Mucosa of gallbladder (tissue), 1 donor: Measurements from ENCODE around the gene MPND. TPM values are rescaled to one million over a fixed set of nuclear protein-coding genes. Genes with fewer than 3 reads are reported as not detected.
"Not testable (repeated sequence)": the region's sequence is repeated elsewhere in the genome, so short reads cannot be mapped to it uniquely, and the experiment has no call there.

Source experiments
- DNase-seq: peaks from one replicate; pipeline ENCODE4 v3.0.0-alpha.2; 2020; ENCODE audit warnings: low spot score
- total RNA-seq: library from RNA; stranded (reverse); gene quantifications from one replicate; pipeline ENCODE4 v1.2.1, GENCODE V29; 2021
- donor health status: DM: no; HTN: no; CAD: no.

The MPND gene
- total RNA-seq, 1 donor from 2014 or later: 26.1 TPM

DNA sequence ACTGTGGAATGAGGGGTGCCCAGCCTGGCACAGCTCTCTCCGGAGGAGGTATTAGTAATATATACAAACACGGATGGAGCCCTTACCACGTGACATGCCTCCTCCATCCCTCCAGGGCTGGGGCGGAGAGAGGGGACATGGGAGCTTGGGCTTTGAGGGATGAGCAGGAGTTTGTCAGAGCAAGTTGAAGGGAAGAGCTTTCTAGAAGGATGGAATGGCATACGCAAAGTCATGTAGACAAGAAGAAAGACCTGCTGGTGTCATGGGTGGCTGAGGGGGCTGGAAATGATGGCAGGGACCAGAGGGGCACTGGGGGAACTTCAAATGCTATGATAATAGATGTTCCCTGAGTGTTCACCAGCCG lies 2.6 kb downstream of the MPND start:
- DNase-seq: no peak

GRCh38 chr19:4347521-4347920 lies 4.2 kb downstream of the MPND start:
- DNase-seq: no peak

GRCh38 chr19:4349225-4349624 lies 5.9 kb downstream of the MPND start:
- DNase-seq: not testable (repeated sequence)

DNA sequence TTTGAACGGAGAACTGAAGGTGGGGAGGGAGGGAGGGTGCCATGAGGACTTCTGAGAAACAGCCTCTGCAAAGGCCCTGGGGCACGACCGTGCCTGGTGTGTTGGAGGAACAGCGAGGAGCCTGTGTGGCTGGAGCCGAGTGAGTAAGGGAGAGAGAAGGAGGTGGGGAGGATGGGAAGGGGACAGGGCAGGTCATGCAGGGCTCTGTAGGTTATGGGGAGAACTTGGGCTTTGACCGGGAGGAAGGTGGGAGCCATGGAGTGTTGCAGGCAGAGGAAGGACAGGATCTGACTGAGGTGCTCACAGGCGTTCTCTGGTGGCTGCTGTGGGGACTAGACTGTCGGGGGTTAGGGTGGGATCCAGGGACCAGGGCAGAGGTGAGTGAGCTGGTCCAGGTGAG lies 6.7 kb downstream of the MPND start:
- DNase-seq: no peak

- no peak for DNase-seq
Observed at GRCh38 chr19:4350726-4351125, 7.4 kb downstream of the MPND start.

- DNase-seq: no peak
Observed at GRCh38 chr19:4352701-4353121, 9.3 kb downstream of the MPND start.

DNA sequence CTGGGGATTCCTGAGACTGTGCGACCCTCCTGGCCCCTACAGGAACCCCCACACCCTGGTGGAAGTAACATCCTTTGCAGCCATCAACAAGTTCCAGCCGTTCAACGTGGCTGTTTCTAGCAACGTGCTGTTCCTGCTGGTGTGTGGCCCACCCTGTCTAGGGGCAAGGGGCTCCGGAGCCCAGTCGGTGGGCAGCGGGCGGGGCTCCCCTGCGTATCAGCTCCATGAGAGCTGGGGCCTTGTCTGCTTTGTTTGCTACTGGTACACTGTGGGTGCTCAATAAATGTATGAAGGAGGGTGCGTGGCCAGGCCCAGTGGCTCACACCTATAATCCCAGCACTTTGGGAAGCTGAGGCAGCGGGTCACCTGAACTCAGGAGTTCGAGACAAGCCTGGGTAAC lies 10.9 kb downstream of the MPND start:
- DNase-seq: no peak

DNA sequence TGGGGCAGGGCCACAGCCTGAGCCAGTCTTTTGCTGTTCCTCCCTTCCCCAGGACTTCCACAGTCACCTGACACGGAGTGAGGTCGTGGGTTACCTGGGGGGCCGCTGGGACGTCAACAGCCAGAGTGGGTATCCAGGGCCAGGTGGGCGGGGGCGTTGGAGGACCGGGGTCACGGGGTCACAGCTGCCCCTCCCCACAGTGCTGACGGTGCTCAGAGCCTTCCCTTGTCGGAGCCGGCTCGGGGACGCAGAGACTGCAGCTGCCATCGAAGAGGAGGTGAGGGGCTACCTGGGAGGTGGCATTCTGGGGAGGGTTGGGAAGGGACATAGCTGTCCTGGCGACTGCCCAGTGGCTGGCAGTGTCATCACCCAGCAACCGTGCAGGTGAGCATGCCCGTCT lies 11.5 kb downstream of the MPND start:
- DNase-seq: no peak

GRCh38 chr19:4357095-4357797 lies 13.9 kb downstream of the MPND start:
- DNase-seq: no peak

DNA sequence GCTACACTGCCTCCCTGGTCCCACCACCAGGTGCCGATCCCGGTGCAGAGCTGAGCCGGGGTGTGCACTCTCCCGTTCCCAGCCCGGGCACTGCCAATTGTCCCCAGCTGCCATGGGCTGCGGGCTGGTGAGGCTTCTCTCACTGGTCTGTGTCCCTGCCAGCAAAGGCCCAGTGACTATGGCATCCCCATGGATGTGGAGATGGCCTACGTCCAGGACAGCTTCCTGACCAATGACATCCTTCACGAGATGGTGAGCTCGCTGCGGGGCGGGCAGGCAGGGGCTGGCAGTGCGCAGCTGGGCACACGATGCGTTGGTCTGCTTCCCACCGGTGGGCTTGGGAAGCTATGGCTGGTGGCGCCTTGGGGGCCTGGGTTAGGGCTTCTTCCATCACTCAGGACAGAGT lies 14.6 kb downstream of the MPND start:
- DNase-seq: no peak

DNA sequence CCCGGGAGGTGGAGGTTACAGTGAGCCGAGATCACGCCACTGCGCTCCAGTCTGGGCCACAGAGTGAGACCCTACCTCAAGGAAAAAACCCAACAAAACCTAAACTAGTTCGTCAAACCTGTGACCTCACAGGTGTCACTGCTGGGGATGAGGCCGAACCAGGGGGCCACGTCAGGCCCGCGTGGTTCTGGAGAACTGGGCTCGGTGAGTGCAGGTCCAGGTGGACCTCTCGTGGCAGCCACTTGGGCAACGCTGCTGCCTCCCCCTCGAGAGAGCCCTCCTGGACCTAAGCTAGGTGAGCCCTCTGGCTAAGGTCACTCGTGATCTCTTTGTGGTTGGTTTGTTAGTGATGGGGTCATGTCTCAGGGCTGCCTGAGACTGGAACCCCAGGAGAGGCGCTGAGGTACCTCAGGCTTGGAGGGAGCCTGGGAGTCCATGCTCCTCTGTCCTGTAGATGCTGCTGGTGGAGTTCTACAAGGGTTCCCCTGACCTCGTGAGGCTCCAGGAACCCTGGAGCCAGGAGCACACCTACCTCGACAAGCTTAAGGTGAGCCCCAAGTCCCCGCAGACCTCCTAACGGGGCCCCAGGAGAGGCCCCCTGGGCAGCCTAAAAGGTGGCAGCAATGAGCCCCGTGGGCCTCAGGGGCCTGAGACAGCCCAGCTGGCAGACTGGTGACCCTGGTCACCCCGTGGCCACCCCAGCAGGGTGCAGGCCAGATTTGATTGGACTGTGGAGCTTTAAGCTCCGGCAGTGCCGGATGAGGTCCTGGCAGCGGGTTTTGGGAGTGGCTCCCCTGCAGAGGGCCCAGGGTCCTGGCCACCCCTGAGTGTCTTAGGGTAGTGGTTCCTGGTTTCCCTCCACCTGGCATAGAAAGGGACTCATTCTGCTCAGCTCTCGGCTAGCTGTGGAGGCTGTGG lies 15.6 kb downstream of the MPND start:
- DNase-seq: no peak

GRCh38 chr19:4359627-4360000 lies 16.3 kb downstream of the MPND start:
- DNase-seq: no peak

DNA sequence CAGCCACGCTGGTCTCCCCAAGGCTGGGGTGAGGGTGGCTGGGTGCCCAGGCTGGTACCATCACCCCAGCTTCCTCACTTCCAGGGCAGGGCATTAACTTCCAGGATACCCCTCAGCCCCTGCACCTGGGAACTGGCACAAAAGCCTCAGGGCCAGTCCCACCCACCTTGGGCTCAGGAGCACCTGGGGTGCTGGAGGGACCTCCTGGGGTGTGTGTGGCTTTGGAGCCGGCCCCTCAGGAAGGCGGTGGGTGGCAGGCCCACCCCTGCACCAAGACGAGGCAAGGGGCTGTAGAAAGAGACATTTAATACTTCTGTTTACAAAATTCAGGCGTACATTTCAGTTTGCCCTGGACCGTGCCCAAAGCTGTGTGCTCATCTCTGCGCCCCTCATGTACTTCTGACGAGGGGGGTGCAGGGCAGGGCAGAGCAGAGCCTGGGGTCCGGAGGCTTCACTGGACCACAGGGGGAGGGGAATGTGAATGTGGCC lies 16.8 kb downstream of the MPND start:
- DNase-seq: no peak

GRCh38 chr19:4360641-4361151 lies 17.3 kb downstream of the MPND start:
- DNase-seq: no peak

GRCh38 chr19:4361152-4362046 lies 18.0 kb downstream of the MPND start:
- DNase-seq: no peak

DNA sequence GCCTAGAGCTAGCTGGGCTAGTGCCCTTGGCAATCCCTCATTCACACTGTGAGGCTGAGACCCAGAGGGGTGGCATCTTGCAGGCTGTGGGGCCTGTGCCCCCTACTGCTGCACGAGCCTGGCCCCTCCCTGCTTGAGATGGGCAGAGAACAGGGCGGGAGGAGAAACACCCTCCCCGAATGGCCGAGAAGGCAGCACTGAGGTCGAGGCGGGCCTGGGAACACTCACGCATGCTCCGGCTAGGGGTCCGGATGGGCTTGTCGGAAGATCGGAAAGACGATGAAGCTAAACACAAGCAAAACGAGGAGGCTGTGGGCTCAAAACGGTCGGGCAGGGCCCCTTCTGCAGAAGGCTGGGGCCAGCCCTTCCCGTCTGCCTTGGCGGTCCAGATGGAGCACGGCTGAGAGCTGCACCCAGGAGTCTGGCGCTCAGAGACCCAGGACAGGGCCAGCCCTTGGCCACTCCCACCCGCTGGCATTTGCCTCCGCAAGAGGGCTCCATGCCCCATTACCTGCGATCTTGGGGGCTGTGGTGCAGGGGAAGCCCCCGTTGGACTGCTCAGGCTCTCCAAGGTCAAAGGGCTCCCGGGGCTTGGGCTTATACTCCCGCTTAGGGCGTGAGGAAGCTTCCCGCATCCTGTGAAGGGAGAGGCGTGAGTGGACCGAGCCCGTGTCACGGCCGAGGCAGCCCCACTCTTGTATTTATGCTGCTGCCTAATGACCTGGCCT lies 18.9 kb downstream of the MPND start:
- no peak for DNase-seq

- no peak for DNase-seq
Observed at GRCh38 chr19:4362831-4363545, 19.6 kb downstream of the MPND start.

- no peak for DNase-seq
Observed at GRCh38 chr19:4363571-4364304, 20.4 kb downstream of the MPND start.

- no peak for DNase-seq
Observed at GRCh38 chr19:4365341-4365740, 22.0 kb downstream of the MPND start.
